GM21529 (cell line): ENCODE results near the gene ALAS1.

Source experiments
- ATAC-seq: cut with Tn5 transposase; IDR thresholded peaks from one replicate; pipeline ENCODE4 v1.9.1; 2021; ENCODE audit not compliant: unreplicated experiment

ALAS1 gene

GRCh38 chr3:52248816-52249547, 51.0 kb downstream of the ALAS1 start:
- no peak for ATAC-seq

- no peak for ATAC-seq
These were observed 51.7 kb downstream of the ALAS1 start for GRCh38 chr3:52249683-52250082.

GRCh38 chr3:52250122-52250521, 52.2 kb downstream of the ALAS1 start:
- no peak for ATAC-seq

GRCh38 chr3:52253314-52254304, 55.6 kb downstream of the ALAS1 start:
- peak; percentile 93 for ATAC-seq

- ATAC-seq, result no peak
These were observed 56.6 kb downstream of the ALAS1 start for GRCh38 chr3:52254608-52255007.

GRCh38 chr3:52256159-52256558, 58.2 kb downstream of the ALAS1 start:
- ATAC-seq, result no peak

- no peak for ATAC-seq
These were observed 58.7 kb downstream of the ALAS1 start for GRCh38 chr3:52256622-52257021.

GRCh38 chr3:52257911-52258310, 60.0 kb downstream of the ALAS1 start:
- no peak for ATAC-seq

- no peak for ATAC-seq
These were observed 61.1 kb downstream of the ALAS1 start for GRCh38 chr3:52259035-52259434.

GRCh38 chr3:52259448-52259847, 61.5 kb downstream of the ALAS1 start:
- ATAC-seq, result no peak

- ATAC-seq, result no peak
These were observed 64.5 kb downstream of the ALAS1 start for GRCh38 chr3:52262447-52262846.
